Skin epidermis (tissue), 12 donors: ENCODE results near the gene TDRD1.
"Not testable (repeated sequence)": the region's sequence is repeated elsewhere in the genome, so short reads cannot be mapped to it uniquely, and the experiment has no call there.

Experiments
- H3K27ac ChIP-seq, 21 experiments: fragments of 200-600 bp; sonication (generic) in 11 of 21; one replicate each; pipeline ENCODE4 v1.5.0; 2020; ENCODE audit warnings: mild to moderate bottlenecking in 3 of 21, inconsistent platforms in 2 of 21, moderate library complexity in 2 of 21
- H3K4me3 ChIP-seq, 7 experiments: fragments of 200-600 bp; sonication (generic) in 2 of 7; one replicate each; pipeline ENCODE4 v1.5.0; 2020; ENCODE audit warnings: inconsistent platforms in 2 of 7, mild to moderate bottlenecking in 2 of 7, moderate library complexity in 1 of 7

TDRD1 gene

GRCh38 chr10:114179148-114179547 lies at the start of gene TDRD1:
Gene TDRD1, plus strand, starts transcription at chr10:114179353. Its CDS starts 8,479 bp downstream, at chr10:114187832.
- Histone ChIP-seq H3K4me3 (no peak within 1 kb of the TSS), H3K27ac (no peak within 1 kb of the TSS)

- Histone ChIP-seq H3K27ac (no peak overlapping the region), H3K4me3 (no peak overlapping the region)
These were observed 48.1 kb upstream of the TDRD1 start for GRCh38 chr10:114131094-114131493.

GRCh38 chr10:114135476-114135875 lies 43.7 kb upstream of the TDRD1 start:
- no peak overlapping the region for H3K4me3 ChIP-seq
- no peak overlapping the region for H3K27ac ChIP-seq

- Histone ChIP-seq H3K4me3 (no peak overlapping the region), H3K27ac (no peak overlapping the region)
These were observed 40.6 kb upstream of the TDRD1 start for GRCh38 chr10:114138581-114138980.

- Histone ChIP-seq H3K27ac (no peak overlapping the region), H3K4me3 (no peak overlapping the region)
These were observed 39.1 kb upstream of the TDRD1 start for GRCh38 chr10:114140036-114140435.

GRCh38 chr10:114140827-114141226 lies 38.3 kb upstream of the TDRD1 start:
- H3K4me3 ChIP-seq, H3K27ac ChIP-seq: not testable (repeated sequence)

- Histone ChIP-seq H3K4me3 (no peak overlapping the region), H3K27ac (no peak overlapping the region)
These were observed 37.1 kb upstream of the TDRD1 start for GRCh38 chr10:114142018-114142417.

- no peak overlapping the region for H3K27ac ChIP-seq
- H3K4me3 ChIP-seq: no peak overlapping the region
These were observed 36.0 kb upstream of the TDRD1 start for GRCh38 chr10:114143160-114143559.

GRCh38 chr10:114149476-114149875 lies 29.7 kb upstream of the TDRD1 start:
- H3K4me3 ChIP-seq, H3K27ac ChIP-seq: not testable (repeated sequence)

GRCh38 chr10:114151486-114151885 lies 27.7 kb upstream of the TDRD1 start:
- no peak overlapping the region for H3K27ac ChIP-seq

GRCh38 chr10:114151892-114152291 lies 27.3 kb upstream of the TDRD1 start:
- no peak overlapping the region for H3K27ac ChIP-seq
- H3K4me3 ChIP-seq: no peak overlapping the region

More at GRCh38 chr10:114151486-114151885, 27.7 kb upstream of the TDRD1 start:
- no peak overlapping the region for H3K4me3 ChIP-seq

GRCh38 chr10:114157912-114158311 lies 21.2 kb upstream of the TDRD1 start:
- Histone ChIP-seq H3K27ac (no peak overlapping the region), H3K4me3 (no peak overlapping the region)

- peak overlapping the region in 2 of 21 experiments; percentile 28 to 46 for H3K27ac ChIP-seq
- H3K4me3 ChIP-seq: no peak overlapping the region
These were observed 16.1 kb upstream of the TDRD1 start for GRCh38 chr10:114163062-114163461.

- peak overlapping the region in 5 of 21 experiments; percentile 19 to 38 (median 30) for H3K27ac ChIP-seq
- no peak overlapping the region for H3K4me3 ChIP-seq
These were observed 13.1 kb upstream of the TDRD1 start for GRCh38 chr10:114166043-114166442.

GRCh38 chr10:114166494-114166893 lies 12.7 kb upstream of the TDRD1 start:
- Histone ChIP-seq H3K4me3 (no peak overlapping the region), H3K27ac (peak overlapping the region in 1 of 21 experiments; percentile 4)

GRCh38 chr10:114167985-114168384 lies 11.2 kb upstream of the TDRD1 start:
- H3K27ac ChIP-seq: no peak overlapping the region
- no peak overlapping the region for H3K4me3 ChIP-seq

GRCh38 chr10:114168450-114169009 lies 10.6 kb upstream of the TDRD1 start:
- H3K27ac ChIP-seq: no peak overlapping the region
- no peak overlapping the region for H3K4me3 ChIP-seq

GRCh38 chr10:114172216-114172615 lies 6.9 kb upstream of the TDRD1 start:
- Histone ChIP-seq H3K27ac (peak overlapping the region in 9 of 21 experiments; percentile 11 to 97 (median 95)), H3K4me3 (peak overlapping the region in 5 of 7 experiments; percentile 73 to 86 (median 81))

- Histone ChIP-seq H3K4me3 (peak overlapping the region; percentile 65 to 86 (median 81)), H3K27ac (peak overlapping the region in 20 of 21 experiments; percentile 79 to 97 (median 95))
These were observed 6.2 kb upstream of the TDRD1 start for GRCh38 chr10:114172776-114173602.

- Histone ChIP-seq H3K27ac (peak overlapping the region; percentile 79 to 97 (median 95)), H3K4me3 (peak overlapping the region; percentile 65 to 86 (median 81))
These were observed 5.6 kb upstream of the TDRD1 start for GRCh38 chr10:114173603-114173920.
